ENCODE measurements around the gene MLLT1. TPM values are rescaled to one million over a fixed set of nuclear protein-coding genes. Genes with fewer than 3 reads are reported as not detected.

The MLLT1 gene
- total RNA-seq, 1 experiment from 2014 or later, result 54.9 TPM

GRCh38 chr19:6164906-6165531 lies 114.8 kb downstream of the MLLT1 start:
- Histone ChIP-seq H2BK15ac (ENCODE audit: low read depth, low read length) (no peak overlapping the region), H3K9me3 (ENCODE audit: control insufficient read depth, low read depth, low read length) (no peaks in the 10 kb centered on the region), H3K14ac (ENCODE audit: insufficient read depth, low read length) (no peak overlapping the region), H3K79me1 (ENCODE audit: insufficient read depth, low read depth, low read length, poor library complexity, severe bottlenecking) (no peaks in the 10 kb centered on the region), H3K4me2 (ENCODE audit: insufficient read depth, insufficient read length, low read length) (no peak overlapping the region), H2AK5ac (ENCODE audit: insufficient read length, low read length) (no peak overlapping the region), H3K9ac (ENCODE audit: extremely low read depth, insufficient read length, low read length) (no peak overlapping the region), H3K27me3 (ENCODE audit: insufficient read depth, low read length) (no peaks in the 10 kb centered on the region), H3K23me2 (ENCODE audit: insufficient read length, low read depth, low read length, poor library complexity, severe bottlenecking) (no peaks in the 10 kb centered on the region), H3K4me1 (ENCODE audit: insufficient read depth, low read length) (no peaks in the 10 kb centered on the region), H3K23ac (ENCODE audit: insufficient read length, low read depth, low read length) (no peak overlapping the region), H3K27ac (ENCODE audit: insufficient read length, low read depth, low read length) (no peak overlapping the region), H2BK12ac (ENCODE audit: insufficient read length, low read depth, low read length) (no peak overlapping the region), H4K20me1 (ENCODE audit: control insufficient read depth, insufficient read depth, insufficient read length) (no peaks in the 10 kb centered on the region), H3K18ac (ENCODE audit: insufficient read length, low read depth, low read length) (no peak overlapping the region), H4K91ac (ENCODE audit: insufficient read length, low read depth, low read length) (no peak overlapping the region), H2BK5ac (ENCODE audit: insufficient read length, low read length) (no peak overlapping the region), H3K56ac (ENCODE audit: insufficient read length, low read depth, low read length) (no peak overlapping the region), H3T11ph (ENCODE audit: low read length) (no peak overlapping the region), H2BK20ac (ENCODE audit: low read depth, low read length, poor library complexity, severe bottlenecking) (no peak overlapping the region), H2AFZ (ENCODE audit: low read length) (no peak overlapping the region), H2BK120ac (ENCODE audit: low read depth, low read length, poor library complexity, severe bottlenecking) (no peak overlapping the region), H3K4ac (ENCODE audit: low read depth, low read length) (no peak overlapping the region), H4K5ac (ENCODE audit: insufficient read length, low read depth, low read length) (no peak overlapping the region), H4K8ac (replicated peaks; ENCODE audit: insufficient read length, low read depth, low read length) (no peak overlapping the region), H3K79me2 (ENCODE audit: insufficient read depth, low read length) (no peaks in the 10 kb centered on the region)
- H3K27ac Mint-ChIP-seq, result no peak overlapping the region
- no peak for DNase-seq
- no CpG with 5 or more reads among the region's 5 CpGs for WGBS (ENCODE audit: extremely low coverage, insufficient read length, low lambda C conversion rate)
- H3K36me3 Mint-ChIP-seq (ENCODE audit: insufficient read depth in 1 of 3, low read depth in 3 of 3), result peaks cover 0 to 4% (median 0%) of the 10 kb centered on the region in 3 experiments; a peak in 2 of 7 replicates
- H3K9me3 Mint-ChIP-seq, result peaks cover 19 to 50% of the 10 kb centered on the region in 2 experiments
- H3K27me3 Mint-ChIP-seq (ENCODE audit: low read depth), result peaks cover 21% of the 10 kb centered on the region
- no peaks in the 10 kb centered on the region for H3K4me1 Mint-ChIP-seq
- no peak overlapping the region for H3K4me3 Mint-ChIP-seq
- TF ChIP-seq CTCF (conservative IDR thresholded peaks at IDR 0.05), result no peak
